ENCODE measurements around the gene PRR5L.

DNA sequence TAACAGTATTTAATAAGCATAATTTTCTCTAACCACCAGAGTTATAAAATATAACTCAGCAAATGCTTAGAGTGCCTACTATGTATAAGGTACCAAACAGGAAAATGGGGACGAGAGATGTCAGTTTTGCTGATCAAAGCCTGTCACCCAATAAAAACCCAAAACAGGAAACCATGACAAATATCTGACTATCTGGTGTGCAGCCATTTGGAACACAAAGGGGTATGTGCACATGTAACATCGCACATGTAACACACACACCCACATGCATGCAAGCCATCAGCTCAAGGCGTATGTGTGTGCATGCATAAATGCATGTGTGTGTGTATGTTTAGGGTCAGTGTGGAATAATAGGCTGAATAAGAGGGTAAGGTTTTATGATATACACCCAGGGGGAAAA, 64.2 kb downstream of the PRR5L start:
- TF ChIP-seq POU2F2 (IDR thresholded peaks at IDR 0.05; ENCODE audit: low read depth, low read length) (peak; percentile 77), POLR2A (IDR thresholded peaks at IDR 0.05; ENCODE audit: low read depth, low read length) (no peak), POLR2AphosphoS5 (IDR thresholded peaks at IDR 0.05; ENCODE audit: low read depth, low read length) (no peak), TAF1 (IDR thresholded peaks at IDR 0.05; ENCODE audit: low read depth, low read length) (no peak)

All from GM12891 (cell line).